Endothelial cell (in vitro differentiated cells): ENCODE measurements around the gene SEPHS1. TPM values are rescaled to one million over a fixed set of nuclear protein-coding genes. Genes with fewer than 3 reads are reported as not detected.

Experiments used
- DNase-seq: peaks from one replicate; pipeline ENCODE4 v3.0.0; 2021; ENCODE audit warnings: low spot score
- H3K27ac Mint-ChIP-seq: one replicate; pipeline ENCODE4 v1.8.0; 2021; ENCODE audit warnings: mixed read lengths, inconsistent platforms; ENCODE audit not compliant: unreplicated experiment
- H3K27me3 Mint-ChIP-seq: one replicate; pipeline ENCODE4 v1.8.0; 2021; ENCODE audit warnings: mild to moderate bottlenecking, moderate library complexity, mixed read lengths, inconsistent platforms; ENCODE audit not compliant: unreplicated experiment
- H3K36me3 Mint-ChIP-seq: one replicate; pipeline ENCODE4 v1.8.0; 2021; ENCODE audit warnings: mild to moderate bottlenecking, low read depth, mixed read lengths, inconsistent platforms; ENCODE audit not compliant: unreplicated experiment
- H3K4me1 Mint-ChIP-seq: one replicate; pipeline ENCODE4 v1.8.0; 2021; ENCODE audit warnings: mild to moderate bottlenecking, mixed read lengths, inconsistent platforms; ENCODE audit not compliant: unreplicated experiment
- H3K4me3 Mint-ChIP-seq: one replicate; pipeline ENCODE4 v1.8.0; 2021; ENCODE audit warnings: mild to moderate bottlenecking, mixed read lengths, inconsistent platforms; ENCODE audit not compliant: unreplicated experiment
- H3K9me3 Mint-ChIP-seq: one replicate; pipeline ENCODE4 v1.8.0; 2021; ENCODE audit warnings: mixed read lengths, inconsistent platforms; ENCODE audit not compliant: unreplicated experiment
- total RNA-seq: library from RNA; stranded (reverse); fragmentation: NEBNext Ultra II Directional; extraction: Animal tissue kit (Norgen Biotek cat#: 25700); gene quantifications from one replicate; pipeline ENCODE4 v1.2.1, GENCODE V29; 2021; ENCODE audit not compliant: unreplicated experiment
- TF ChIP-seq, protein P1 (sequence below): fragments of 200-600 bp; sonication (generic); IDR thresholded peaks from one replicate; pipeline ENCODE4 v1.5.0; 2021; ENCODE audit warnings: antibody characterized with exemption; ENCODE audit not compliant: unreplicated experiment

The SEPHS1 gene
- total RNA-seq, 1 donor from 2014 or later: 74.9 TPM

DNA sequence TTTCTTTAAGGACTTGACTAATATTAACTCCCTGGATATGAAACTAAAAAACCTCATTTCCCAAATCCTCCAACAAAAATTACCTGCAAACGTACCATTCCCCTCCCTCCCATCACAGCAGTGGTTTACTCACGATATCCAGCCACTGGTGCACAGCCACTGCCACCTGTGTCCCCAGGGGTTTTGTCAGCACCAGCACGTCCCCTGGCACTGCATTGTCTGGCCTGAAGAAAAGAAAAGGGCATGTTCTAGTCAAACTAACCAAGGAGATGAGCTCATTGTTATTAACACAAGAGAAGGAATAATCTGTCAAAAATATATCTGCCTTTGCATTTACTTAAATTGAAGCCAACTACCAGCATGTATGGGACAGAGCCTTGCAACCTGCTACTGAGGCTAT, 18.5 kb downstream of the SEPHS1 start:
- TF ChIP-seq, protein P1, sequence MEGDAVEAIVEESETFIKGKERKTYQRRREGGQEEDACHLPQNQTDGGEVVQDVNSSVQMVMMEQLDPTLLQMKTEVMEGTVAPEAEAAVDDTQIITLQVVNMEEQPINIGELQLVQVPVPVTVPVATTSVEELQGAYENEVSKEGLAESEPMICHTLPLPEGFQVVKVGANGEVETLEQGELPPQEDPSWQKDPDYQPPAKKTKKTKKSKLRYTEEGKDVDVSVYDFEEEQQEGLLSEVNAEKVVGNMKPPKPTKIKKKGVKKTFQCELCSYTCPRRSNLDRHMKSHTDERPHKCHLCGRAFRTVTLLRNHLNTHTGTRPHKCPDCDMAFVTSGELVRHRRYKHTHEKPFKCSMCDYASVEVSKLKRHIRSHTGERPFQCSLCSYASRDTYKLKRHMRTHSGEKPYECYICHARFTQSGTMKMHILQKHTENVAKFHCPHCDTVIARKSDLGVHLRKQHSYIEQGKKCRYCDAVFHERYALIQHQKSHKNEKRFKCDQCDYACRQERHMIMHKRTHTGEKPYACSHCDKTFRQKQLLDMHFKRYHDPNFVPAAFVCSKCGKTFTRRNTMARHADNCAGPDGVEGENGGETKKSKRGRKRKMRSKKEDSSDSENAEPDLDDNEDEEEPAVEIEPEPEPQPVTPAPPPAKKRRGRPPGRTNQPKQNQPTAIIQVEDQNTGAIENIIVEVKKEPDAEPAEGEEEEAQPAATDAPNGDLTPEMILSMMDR: no peak
- Mint-ChIP-seq H3K27me3 (no peaks in the 10 kb centered on the region), H3K36me3 (peaks cover 35% of the 10 kb centered on the region), H3K9me3 (no peaks in the 10 kb centered on the region), H3K4me3 (no peak overlapping the region), H3K4me1 (no peaks in the 10 kb centered on the region), H3K27ac (no peak overlapping the region)
- DNase-seq: no peak

DNA sequence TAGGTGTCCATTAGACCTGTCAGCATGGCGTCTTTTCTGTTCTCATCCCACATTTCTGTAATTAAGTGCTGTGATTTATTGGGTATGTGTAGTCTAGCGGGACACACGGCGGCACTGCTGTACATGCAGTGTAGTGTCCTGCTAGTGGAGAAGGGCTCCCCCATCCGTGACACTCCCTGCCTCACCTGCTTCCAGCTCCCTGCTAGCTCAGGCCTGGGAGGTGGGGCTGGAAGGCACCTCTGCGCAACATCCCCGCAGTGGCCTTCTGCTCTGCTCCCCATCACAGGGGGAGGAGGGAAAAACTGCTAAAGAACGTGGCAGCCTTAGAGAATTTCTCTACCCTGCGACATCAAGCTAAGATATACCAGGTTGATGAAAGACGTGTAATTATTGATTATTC, 19.5 kb downstream of the SEPHS1 start:
- Mint-ChIP-seq H3K27ac (no peak overlapping the region), H3K36me3 (peaks cover 34% of the 10 kb centered on the region)

DNA sequence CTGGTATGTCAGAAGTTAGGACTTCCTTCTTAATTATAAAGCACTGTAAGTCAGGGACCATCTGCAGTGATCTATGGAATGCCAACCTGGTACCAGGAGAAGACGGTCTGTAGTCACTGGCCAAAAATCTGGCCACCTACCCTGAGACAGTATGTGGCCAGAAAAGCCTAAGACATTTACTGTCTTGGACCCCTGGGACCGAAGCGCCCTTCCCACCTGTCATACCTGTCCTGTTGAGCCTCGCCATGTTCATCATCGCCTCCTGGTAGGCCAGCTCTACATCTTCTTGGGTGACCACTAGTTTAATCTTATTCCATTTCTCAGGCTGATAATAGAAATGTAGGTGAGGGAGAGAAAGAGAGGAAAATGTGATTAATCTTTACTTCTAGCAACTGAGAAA, 20.0 kb downstream of the SEPHS1 start:
- Mint-ChIP-seq H3K9me3 (no peaks in the 10 kb centered on the region), H3K27ac (no peak overlapping the region), H3K4me3 (no peak overlapping the region), H3K36me3 (peaks cover 33% of the 10 kb centered on the region), H3K27me3 (no peaks in the 10 kb centered on the region), H3K4me1 (no peaks in the 10 kb centered on the region)
- TF ChIP-seq, protein P1: no peak
- DNase-seq: no peak

More for the DNA sequence above, 19.5 kb downstream of the SEPHS1 start:
- H3K4me3 Mint-ChIP-seq: no peak overlapping the region
- TF ChIP-seq, protein P1: no peak
- H3K9me3 Mint-ChIP-seq: no peaks in the 10 kb centered on the region
- no peak for DNase-seq
- H3K27me3 Mint-ChIP-seq: no peaks in the 10 kb centered on the region
- H3K4me1 Mint-ChIP-seq: no peaks in the 10 kb centered on the region

DNA sequence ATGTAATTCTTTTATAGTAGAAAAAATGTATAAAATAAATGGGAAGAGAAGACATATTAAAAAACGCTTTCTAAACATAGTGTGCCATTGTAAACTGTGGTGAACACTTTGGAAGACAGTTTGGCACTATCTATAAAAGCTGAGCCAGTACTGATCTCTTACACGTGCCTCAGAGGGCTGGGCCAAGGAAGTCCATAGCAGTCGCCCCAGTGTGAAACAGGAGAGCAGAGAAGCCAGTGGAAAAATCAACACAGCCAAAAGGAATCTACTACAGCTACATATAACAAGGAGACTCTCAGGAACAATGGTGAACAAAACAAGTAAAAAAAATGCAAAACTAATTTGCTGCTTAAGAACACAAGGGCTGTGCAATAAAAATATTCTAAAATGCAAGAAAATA, 20.6 kb downstream of the SEPHS1 start:
- H3K4me1 Mint-ChIP-seq: no peaks in the 10 kb centered on the region
- no peak overlapping the region for H3K27ac Mint-ChIP-seq
- no peak overlapping the region for H3K4me3 Mint-ChIP-seq
- H3K36me3 Mint-ChIP-seq: peaks cover 38% of the 10 kb centered on the region
- TF ChIP-seq, protein P1: no peak
- no peak for DNase-seq
- no peaks in the 10 kb centered on the region for H3K27me3 Mint-ChIP-seq
- H3K9me3 Mint-ChIP-seq: no peaks in the 10 kb centered on the region

DNA sequence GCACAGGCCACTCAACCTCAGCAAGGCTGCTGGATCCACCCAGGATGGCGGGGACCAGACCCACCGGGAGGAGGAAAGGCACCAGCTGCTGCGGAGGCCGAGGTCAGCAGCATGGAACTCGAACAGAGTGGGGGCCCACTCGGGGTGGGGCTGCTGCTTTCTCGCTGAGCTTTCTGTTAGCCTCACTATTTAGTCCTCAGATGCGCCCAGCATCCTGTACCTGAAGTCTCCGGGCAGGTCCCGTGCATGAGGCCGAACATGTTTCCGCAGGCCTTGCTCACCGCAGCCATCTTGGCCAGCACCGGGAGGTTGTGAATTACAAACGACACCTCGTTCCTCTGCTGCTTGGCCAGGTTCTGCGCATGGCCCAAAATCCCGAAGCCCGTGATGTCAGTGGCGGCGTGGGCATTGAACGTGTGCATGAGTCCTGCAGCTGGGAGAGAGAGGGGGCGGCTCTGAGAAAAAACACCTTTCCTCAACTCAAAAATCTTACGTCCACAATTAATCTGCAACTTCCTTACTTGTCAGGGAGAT, 25.4 kb downstream of the SEPHS1 start:
- H3K27me3 Mint-ChIP-seq: no peaks in the 10 kb centered on the region
- DNase-seq: no peak
- no peaks in the 10 kb centered on the region for H3K9me3 Mint-ChIP-seq
- TF ChIP-seq, protein P1: no peak
- no peaks in the 10 kb centered on the region for H3K4me1 Mint-ChIP-seq
- no peak overlapping the region for H3K27ac Mint-ChIP-seq
- no peak overlapping the region for H3K4me3 Mint-ChIP-seq
- peaks cover 23% of the 10 kb centered on the region for H3K36me3 Mint-ChIP-seq
